GM19099 (cell line): Measurements from ENCODE around the gene ROBO1.

Experiments used
- POLR2A ChIP-seq: IDR thresholded peaks from 3 replicates; pipeline ENCODE4 v1.6.1; 2011; ENCODE audit warnings: low read depth; ENCODE audit not compliant: insufficient read length; ENCODE audit errors: extremely low read depth

The ROBO1 gene

DNA sequence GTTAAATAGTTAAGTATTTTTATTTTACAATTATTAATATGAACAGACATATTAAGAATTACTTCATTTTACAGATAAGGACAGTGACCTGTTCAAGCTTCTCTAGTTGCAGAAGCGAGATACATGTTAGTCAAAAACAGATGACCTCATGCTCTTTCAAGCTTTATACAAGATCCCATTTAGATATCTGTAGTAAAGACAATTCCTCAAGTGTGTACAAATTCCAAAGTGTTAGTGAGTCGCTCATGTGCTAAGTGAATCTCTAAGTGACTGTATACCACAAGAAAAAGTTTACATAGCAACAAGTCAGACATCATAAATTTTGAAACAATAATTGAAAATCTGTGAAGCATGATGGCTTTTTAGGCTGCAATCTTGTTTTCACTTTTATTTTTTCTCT, 293.8 kb downstream of the ROBO1 start:
- TF ChIP-seq POLR2A, result no peak

DNA sequence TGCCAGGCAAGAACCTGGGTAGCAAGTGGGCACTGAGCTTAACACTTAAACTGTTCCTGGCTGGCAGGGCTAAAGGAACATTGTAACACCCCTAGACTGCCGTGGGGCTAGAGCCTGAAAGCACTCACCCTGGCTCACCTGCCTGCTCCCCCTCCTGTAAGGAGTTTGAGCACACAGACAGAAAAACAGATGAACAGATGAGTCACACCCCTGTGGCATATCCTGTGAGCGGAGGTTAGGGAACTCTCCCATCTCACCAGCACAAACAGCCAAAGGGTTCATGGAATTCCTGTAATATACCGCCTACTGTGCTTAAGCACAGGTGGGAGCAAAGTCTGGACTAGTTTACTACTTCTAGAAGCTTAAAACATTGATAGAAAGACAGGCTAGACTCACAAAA, 300.1 kb downstream of the ROBO1 start:
- no peak for TF ChIP-seq POLR2A

DNA sequence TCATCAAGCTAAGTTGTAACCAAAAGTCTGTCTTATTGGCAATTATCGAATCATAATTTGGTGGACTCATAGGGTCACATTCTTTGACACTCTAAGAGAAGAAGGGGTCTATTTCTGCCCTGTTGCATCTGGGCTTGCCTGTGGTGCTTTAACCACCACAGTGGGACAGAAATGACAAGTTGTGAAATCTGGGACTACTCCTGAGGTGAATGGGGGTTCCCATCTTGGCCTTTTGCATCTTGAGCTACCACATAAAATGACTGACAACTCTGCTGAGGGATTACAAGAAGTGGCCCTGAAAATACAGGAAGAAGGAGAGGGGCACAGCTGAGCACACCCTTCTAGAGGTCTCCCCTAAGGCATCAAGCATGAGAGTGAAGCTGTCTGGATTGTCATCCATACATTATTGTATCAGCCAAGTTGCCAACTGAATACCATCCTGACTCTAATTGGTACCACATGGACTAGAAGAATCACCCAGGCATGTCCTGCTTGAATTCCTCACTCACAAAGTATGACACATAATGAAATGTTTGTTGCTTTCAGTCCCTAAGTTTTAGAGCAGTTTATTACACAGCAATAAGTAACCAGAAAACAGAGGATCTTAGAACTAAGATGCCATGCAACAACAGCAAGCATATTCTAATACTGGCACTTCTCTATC, 306.5 kb downstream of the ROBO1 start:
- no peak for TF ChIP-seq POLR2A

DNA sequence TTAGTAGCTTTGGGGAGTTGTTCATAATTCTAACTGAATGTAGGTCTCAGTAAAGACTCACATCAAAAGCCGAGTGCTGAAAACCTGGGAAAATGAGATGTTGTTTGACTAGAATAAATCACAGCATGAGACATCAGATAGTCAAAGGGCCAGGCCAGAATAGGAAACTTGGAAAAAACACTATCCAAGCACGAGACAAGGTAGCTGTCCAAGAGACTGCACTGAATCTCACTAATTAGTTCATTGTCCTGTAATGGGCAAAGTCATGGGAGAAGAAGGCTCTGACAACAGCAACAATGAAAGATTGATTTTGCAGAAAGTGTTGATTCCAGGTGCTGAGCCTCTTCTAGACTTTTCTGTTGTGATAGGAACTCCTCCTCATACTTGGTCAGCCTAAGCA, 314.2 kb downstream of the ROBO1 start:
- no peak for TF ChIP-seq POLR2A

DNA sequence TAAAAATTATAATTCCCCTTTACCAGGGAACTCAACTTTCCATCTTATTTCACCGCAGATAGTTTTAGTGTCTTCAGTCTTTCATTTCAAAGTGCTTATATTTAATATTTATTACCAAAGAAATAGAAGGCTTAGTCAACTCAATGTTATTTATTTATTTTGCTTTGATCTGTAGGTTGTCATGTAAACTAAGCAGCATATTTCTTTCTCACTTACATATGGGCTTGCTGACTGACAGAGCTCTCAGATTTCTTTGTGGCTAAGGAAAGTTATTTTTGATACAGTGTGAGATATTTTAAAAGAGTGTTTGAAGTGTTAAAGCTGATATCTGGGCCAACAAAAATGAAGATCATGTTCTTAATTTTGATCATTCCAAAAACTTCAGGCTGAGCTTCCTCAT, 331.4 kb downstream of the ROBO1 start:
- no peak for TF ChIP-seq POLR2A

DNA sequence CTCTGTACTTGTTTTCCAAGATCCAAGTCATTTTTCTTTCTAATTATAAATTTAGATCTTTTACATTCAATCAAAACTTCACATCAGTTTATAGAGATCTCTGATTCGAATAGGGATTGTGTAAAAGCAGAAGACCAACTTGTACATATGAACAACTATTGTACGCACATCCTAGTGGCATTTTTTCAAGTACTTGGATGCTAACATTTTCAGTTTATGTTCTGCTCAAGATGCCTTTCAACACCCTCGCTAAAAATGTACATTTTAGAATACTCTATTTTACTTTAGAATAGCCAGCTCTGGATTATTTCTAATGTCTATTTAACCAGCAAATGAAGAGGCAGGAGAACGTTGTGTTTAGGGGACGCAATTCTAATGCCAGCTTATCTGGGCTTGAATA, 340.7 kb downstream of the ROBO1 start:
- TF ChIP-seq POLR2A, result no peak

DNA sequence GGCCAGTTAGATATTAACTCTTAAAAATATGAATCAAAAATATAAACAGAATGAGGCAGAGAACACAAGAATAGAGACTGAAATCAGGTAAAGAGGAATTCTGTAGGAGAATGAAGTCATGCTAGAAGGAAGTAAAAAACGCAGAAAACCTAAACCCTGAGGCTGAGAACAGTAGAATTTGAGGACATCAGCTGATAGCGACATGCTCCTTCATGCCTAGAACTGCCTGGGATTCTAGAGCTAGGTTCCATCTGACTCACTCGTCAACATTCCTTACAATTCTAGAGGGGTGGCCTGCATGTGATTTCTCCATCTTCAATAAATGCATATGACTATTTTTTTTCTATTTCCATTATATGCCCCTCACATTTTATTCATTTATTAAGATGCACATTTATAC, 343.0 kb downstream of the ROBO1 start:
- TF ChIP-seq POLR2A, result no peak

DNA sequence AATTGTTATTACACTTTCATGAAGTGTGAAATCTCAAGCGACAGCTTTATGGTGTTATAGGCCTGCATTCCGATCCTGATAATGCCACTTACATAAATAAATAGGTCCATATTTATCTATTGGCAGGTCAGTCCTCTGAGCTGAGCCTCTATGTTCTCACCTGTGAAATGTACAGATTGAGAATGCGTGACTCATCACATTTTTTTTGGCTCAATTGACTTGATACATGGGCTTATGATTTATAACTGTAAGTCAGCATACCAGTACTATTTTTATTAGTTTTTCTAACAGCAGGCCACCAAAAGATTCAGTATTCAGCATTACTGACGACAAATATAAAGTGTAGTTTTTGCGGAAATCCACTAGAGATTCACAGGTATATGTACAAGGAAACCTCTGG, 344.4 kb downstream of the ROBO1 start:
- TF ChIP-seq POLR2A, result no peak

DNA sequence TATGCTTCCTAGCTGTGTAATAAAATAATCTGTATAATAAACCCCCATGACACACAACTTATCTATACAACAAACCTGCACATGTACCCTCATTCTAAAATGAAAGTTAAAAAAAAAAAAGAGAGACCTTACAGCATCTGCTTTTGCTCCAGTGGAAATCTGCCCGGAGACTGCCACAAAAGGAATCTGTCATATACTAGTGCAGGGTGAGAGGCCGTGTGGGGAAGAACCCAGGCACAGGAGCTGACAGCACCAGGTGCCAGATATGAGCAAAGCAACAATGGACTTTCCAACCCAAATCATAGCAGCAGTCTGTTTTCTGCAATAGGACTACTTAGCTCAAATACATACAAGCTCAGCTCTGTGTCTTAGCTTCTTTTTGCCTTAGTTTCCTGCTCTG, 346.5 kb downstream of the ROBO1 start:
- no peak for TF ChIP-seq POLR2A

DNA sequence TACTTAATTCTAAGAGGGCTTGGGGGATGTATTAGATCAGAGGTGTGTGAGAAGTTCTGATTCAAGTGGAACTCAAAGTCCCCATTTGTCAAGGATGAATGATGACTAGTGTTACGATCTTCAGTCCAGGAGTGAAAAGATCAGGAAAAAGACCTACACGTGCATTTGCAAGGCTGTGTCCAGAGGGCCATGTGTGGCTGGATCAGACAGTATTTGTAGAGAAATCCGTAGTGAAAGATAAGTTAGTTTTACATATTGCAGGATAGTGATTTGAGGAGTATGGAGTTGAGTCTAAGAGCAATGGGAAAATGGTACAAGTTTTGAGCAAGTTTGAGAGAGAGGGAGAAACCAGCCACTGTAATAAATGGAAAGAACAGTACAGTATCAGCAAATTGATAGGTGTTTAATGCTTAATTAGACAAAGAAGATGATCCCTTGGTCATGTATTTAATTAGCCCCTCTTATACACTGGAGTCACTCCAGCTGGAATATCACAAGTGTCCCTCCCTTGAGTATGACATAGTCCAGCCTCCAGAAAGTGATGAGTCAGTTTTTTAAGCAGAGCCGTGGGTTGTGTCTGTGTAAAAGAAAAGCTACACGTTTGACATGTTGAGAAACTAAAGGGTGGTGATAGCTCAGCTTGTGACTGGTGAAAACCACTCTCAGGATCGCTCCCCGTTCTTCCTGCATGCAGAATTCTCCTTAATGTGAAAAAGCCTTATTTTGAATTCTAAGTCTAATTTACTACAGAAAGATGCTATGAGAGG, 348.8 kb downstream of the ROBO1 start:
- no peak for TF ChIP-seq POLR2A

DNA sequence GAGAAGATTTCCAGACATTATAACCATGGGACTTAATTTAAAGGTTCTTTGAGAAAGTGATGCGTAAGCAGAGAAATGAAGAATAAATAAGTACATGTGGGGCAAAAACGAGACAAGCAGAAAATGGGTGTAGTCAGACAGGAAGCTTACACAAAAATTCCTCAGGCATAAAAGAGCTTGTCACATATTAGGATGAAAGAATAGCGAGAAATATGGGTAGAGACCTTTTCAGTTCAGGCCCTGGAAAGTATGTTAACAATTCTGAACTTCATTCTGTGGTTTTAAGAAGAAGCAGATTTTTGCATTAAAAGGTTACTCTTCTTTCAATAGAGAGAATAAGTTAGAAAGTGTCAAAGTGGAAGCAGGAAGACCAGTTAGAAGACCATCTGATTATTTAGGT, 352.4 kb downstream of the ROBO1 start:
- no peak for TF ChIP-seq POLR2A

DNA sequence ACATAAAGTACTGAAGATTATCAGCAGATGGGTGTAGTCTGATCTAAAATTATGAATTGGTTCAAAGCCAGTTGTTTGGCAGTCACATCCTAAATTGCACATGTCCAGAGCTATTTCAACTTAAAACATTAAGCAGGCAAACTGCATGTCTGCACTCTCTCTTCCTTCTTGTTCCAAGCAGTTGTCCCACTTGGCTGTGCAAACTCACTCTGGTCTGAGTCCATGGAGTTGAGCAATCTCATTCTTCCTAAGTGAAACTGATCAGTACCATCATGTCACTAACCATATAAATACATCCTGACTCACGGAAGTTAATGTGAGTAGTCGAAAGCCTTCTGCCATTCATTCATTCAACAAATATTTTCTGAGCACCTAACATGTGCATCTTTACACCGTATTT, 353.0 kb downstream of the ROBO1 start:
- no peak for TF ChIP-seq POLR2A

DNA sequence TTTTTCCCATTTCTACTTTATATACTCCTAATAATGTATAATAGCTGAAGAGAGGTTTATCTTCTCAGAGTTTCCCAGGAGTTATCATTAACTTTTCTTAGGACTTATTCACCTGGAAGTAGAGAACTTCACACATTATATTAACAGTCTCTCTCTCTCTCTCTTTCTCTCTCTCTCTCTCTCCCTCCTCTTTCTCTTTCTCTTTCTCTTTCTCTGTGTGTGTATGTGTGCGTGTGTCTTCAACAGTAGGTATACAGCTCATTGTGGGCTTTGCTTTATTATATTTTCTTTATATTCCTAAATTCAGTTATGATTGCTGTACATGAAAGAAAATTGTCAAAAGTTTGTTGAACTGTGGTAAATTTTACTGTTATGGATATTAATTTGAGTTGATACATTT, 353.8 kb downstream of the ROBO1 start:
- TF ChIP-seq POLR2A, result no peak

DNA sequence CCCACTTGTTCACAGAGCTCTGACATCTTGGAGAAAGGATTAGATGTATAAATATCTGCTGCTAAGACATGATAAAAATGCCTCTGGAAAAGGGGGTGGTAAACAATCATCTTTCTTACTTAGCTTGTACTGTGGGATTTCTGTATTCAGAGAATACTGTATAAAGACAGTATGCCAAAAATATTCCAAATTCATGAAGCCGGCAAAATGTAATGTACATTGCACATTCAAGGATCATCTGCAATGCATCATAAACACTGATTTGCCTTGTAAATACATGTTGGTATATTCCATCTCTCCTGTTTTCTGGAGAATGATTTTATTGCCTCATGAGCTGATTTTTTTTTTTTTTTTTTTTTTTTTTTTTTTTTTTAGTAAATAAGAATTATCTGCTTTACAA, 355.3 kb downstream of the ROBO1 start:
- TF ChIP-seq POLR2A, result no peak

DNA sequence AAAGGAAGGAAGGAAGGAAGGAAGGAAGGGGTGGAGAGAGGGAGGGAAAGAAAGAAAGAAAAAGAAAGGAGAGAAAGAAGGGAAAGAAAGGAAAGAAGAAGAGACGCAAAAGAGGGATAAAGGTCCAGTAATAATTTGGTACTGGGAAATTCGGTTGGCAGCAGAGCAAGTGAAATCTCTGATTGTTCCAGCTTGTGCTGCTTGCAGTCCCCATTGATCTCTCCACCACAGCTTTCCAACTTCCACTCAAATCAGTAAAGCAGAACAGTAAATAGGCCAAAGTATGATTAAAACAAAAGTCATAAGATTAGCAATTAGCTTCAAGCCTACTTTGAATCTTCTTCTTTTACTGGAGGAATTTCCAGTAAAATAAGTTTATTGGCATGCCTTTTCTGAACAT, 357.2 kb downstream of the ROBO1 start:
- TF ChIP-seq POLR2A, result no peak

DNA sequence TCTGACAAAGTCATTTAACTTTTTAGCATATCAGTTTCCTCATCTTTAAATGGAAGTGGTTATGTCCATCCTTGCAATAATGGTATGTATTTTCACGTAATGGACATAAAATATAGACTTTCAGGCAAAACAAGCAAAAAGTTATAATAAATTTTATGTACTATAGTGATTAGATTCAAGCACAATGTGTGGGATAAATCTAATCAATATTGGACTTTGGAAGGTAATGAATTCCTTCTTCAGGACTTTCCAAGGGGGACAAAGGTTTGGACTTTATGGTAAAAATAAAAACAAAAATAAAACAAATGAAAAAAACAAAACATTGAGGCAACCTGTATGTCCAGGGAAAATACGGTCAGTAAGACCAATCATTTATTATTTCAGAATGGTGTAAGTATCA, 357.7 kb downstream of the ROBO1 start:
- no peak for TF ChIP-seq POLR2A

DNA sequence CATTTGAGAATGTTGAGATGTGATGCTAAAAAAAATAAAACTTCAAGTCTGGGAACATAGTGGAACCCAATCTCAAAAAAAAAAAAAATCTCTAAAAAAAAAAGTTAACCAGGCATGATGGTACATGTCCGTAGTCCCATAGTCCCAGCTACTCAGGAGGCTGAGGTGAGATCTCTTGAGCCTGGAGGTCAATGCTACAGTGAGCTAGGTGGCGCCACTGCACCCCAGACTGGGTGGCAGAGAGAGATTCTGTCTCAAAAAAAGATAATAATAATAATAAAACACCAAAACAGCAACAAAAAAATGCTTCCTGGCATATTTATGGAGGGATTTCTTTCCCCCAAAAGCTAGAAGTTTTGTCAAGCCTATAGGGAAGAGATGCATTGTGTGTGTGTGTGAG, 361.6 kb downstream of the ROBO1 start:
- no peak for TF ChIP-seq POLR2A
